Memory B cell (primary cell): ENCODE data around the gene DOK1.

Experiments
- ATAC-seq: fragments of 150-1000 bp; cut with Tn5 transposase; 2 replicates; pipeline ENCODE4 v1.10.0; 2021; ENCODE audit warnings: low read depth, mild to moderate bottlenecking, moderate library complexity
- DNase-seq, 2 donors: peaks; one replicate each; pipeline ENCODE4 v3.0.0; 2022; ENCODE audit warnings: low spot score in 2 of 2
- H3K27ac Mint-ChIP-seq: one replicate; pipeline ENCODE4 v1.8.0; 2022; ENCODE audit warnings: mild to moderate bottlenecking, moderate library complexity, mixed read lengths
- H3K27me3 Mint-ChIP-seq: one replicate; pipeline ENCODE4 v1.8.0; 2022; ENCODE audit warnings: mixed read lengths
- H3K36me3 Mint-ChIP-seq: one replicate; pipeline ENCODE4 v1.8.0; 2022; ENCODE audit warnings: mild to moderate bottlenecking, mixed read lengths
- H3K4me1 Mint-ChIP-seq: one replicate; pipeline ENCODE4 v1.8.0; 2022; ENCODE audit warnings: mixed read lengths
- H3K4me3 Mint-ChIP-seq: one replicate; pipeline ENCODE4 v1.8.0; 2022; ENCODE audit warnings: mild to moderate bottlenecking, moderate library complexity, mixed read lengths
- H3K9me3 Mint-ChIP-seq: one replicate; pipeline ENCODE4 v1.8.0; 2022; ENCODE audit warnings: mixed read lengths

Gene DOK1

GRCh38 chr2:74548900-74549826 is 5.4 kb upstream of the DOK1 start:
- peaks cover 30% of the 10 kb centered on the region for H3K4me1 Mint-ChIP-seq
- DNase-seq: no peak
- H3K4me3 Mint-ChIP-seq: peak overlapping the region; percentile 78
- peak; percentile 29 for ATAC-seq
- H3K36me3 Mint-ChIP-seq: peaks cover 2% of the 10 kb centered on the region
- H3K9me3 Mint-ChIP-seq: no peaks in the 10 kb centered on the region
- peak overlapping the region; percentile 5 for H3K27ac Mint-ChIP-seq
- peaks cover 15% of the 10 kb centered on the region for H3K27me3 Mint-ChIP-seq

DNA sequence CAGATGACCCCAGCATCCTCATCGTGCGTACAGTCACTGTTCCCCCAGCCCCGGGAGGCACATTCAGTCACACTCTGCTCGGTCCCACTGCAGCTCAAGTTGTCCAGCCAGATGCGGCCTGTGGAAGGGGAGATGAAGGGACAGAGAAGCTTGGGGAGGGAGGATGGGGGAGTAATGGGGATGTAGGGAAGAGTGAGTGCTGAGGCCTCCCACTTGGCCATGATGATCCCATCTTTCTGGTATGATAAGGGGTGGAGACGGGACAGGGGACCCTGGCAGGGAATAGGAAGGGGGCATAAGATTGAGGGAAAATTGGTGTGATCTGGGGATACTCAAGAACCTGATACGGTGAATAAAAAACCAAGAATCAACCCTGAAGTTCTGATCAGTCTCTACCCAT is 4.3 kb upstream of the DOK1 start:
- no peak for ATAC-seq
- H3K4me1 Mint-ChIP-seq: peaks cover 30% of the 10 kb centered on the region
- DNase-seq: no peak
- H3K27ac Mint-ChIP-seq: no peak overlapping the region
- peak overlapping the region; percentile 27 for H3K4me3 Mint-ChIP-seq
- H3K36me3 Mint-ChIP-seq: peaks cover 2% of the 10 kb centered on the region
- no peaks in the 10 kb centered on the region for H3K9me3 Mint-ChIP-seq
- H3K27me3 Mint-ChIP-seq: peaks cover 15% of the 10 kb centered on the region

DNA sequence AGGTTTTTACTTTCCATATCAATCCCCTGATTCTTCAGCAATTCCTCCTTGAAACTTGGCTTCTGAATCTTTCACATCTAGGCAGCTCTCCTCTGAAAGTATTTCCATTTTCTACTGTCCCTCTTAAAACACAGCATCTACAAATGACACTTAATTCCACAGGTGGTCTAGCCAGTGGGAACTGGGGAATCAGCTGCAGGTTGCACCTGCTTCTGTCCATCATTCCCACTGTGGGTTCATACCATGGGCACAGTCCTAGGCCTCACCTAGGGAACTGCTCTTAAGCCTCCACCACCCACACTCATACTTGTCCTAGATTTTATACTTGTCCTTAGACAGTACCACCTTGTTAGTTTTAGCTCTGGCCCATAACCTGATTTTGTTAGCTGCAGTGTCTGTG is 3.0 kb upstream of the DOK1 start:
- peaks cover 15% of the 10 kb centered on the region for H3K27me3 Mint-ChIP-seq
- ATAC-seq (no peak), DNase-seq (no peak)
- no peaks in the 10 kb centered on the region for H3K9me3 Mint-ChIP-seq
- H3K4me1 Mint-ChIP-seq: peaks cover 33% of the 10 kb centered on the region
- H3K27ac Mint-ChIP-seq: peak overlapping the region; percentile 12
- no peaks in the 10 kb centered on the region for H3K36me3 Mint-ChIP-seq
- H3K4me3 Mint-ChIP-seq: no peak overlapping the region

DNA sequence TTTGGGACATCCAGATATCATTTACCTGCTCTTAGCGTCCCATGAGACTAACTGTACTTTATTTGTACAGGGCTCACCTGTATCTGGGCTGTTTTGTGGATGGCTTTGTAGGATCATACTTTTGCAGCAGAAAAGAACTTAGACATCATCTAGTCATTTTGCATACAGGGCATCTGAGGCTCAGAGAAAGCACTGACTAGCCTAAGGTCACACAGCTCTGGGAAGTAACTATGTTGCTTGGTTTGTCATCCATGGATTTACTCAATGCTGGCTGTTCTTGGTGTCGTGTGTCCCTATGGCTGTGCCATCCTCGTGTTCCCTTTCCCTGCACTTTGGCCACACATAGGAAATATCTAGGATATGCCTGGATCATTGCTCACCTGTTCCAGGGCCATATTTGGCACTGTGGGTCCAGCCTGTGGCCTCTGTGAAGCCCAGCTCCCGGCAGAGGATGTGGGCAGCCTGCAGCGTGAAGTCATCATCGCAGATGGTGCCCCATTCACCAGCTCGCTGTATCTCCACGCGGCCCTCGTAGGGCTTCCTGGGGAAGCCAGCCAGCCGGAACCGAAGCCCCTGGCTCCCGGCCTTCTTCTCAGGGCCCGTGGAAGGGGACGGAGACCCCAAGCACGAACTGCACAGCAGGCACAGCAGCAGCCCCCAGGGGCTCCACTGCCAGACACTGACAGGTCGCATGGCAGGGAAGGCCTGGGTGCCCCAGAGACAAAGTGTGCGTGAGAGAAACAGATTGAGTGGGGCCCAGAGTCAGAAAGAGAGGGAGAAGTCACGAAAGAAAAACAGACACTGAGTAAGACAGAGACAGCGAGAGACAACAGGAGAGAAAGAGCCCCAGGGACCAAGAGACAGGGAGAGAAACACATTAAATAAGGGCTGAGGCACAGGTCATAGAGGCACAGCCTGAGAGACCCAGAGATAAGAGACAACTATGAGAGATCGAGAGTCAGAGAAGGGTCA is 2.3 kb upstream of the DOK1 start:
- Mint-ChIP-seq H3K27me3 (peaks cover 13% of the 10 kb centered on the region), H3K4me1 (peaks cover 36% of the 10 kb centered on the region), H3K36me3 (peaks cover 3% of the 10 kb centered on the region), H3K27ac (peak overlapping the region; percentile 33), H3K9me3 (no peaks in the 10 kb centered on the region), H3K4me3 (peak overlapping the region; percentile 48)
- DNase-seq (no peak), ATAC-seq (no peak)

DNA sequence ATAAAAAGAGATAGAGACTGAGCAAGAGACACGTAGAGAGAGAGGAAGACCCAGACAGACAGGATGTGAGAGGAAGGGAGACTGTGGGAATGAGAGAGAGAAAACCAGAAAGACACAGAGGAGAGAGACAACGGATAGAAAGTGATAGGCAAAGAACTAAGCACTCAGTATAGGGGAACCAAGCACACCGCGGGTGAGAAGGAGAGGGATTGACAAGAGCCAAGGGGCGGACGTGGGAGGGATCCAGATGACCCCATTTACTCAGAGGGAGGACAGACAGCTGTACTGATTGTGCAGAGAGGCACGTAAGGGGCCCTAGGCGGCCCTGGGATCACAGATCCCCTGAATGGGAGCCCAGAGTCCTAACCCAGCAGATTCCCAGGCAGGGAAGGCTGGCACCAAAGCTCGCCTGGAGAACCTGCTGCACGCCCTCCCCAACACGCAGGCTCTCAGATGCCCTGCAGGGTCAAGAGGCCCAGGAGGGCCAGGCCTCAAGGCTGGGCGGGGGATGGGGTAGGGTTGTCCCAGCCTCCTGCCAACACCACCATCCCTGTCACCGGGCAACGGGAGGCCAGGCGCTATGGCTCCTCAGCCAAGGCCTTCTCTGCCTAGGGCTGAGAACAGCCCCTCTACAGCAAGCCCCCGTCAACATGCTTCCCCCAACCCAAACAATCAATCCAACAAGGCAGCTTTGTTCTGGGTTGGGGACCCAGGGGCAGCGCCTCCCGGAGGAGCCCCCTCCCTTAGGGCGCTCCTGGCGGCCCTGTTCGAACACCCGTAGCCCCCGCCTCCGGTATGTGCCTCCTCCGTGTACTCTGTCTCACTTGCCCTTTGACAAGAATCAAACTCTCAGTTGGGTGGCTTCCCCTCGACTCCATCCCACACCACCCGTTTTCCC is 1.4 kb upstream of the DOK1 start:
- H3K4me1 Mint-ChIP-seq: peaks cover 36% of the 10 kb centered on the region
- peaks cover 3% of the 10 kb centered on the region for H3K36me3 Mint-ChIP-seq
- peak overlapping the region; percentile 74 for H3K27ac Mint-ChIP-seq
- peaks cover 11% of the 10 kb centered on the region for H3K27me3 Mint-ChIP-seq
- H3K9me3 Mint-ChIP-seq: no peaks in the 10 kb centered on the region
- H3K4me3 Mint-ChIP-seq: peak overlapping the region; percentile 75
- DNase-seq: no peak
- ATAC-seq: no peak

- peak overlapping the region; percentile 92 for H3K4me3 Mint-ChIP-seq
- peaks cover 3% of the 10 kb centered on the region for H3K36me3 Mint-ChIP-seq
- peak overlapping the region; percentile 74 for H3K27ac Mint-ChIP-seq
- DNase-seq (peak in 1 of 2 donors; percentile 46), ATAC-seq (peak; percentile 49)
- no peaks in the 10 kb centered on the region for H3K9me3 Mint-ChIP-seq
- peaks cover 5% of the 10 kb centered on the region for H3K27me3 Mint-ChIP-seq
- peaks cover 27% of the 10 kb centered on the region for H3K4me1 Mint-ChIP-seq
Measured at GRCh38 chr2:74554820-74555531, 456 bp downstream of the DOK1 start.

GRCh38 chr2:74555610-74556103 is 1.1 kb downstream of the DOK1 start:
- H3K27ac Mint-ChIP-seq: peak overlapping the region; percentile 74
- DNase-seq (no peak), ATAC-seq (no peak)
- H3K4me1 Mint-ChIP-seq: peaks cover 29% of the 10 kb centered on the region
- H3K36me3 Mint-ChIP-seq: peaks cover 3% of the 10 kb centered on the region
- H3K9me3 Mint-ChIP-seq: no peaks in the 10 kb centered on the region
- H3K4me3 Mint-ChIP-seq: peak overlapping the region; percentile 92
- H3K27me3 Mint-ChIP-seq: peaks cover 3% of the 10 kb centered on the region

- Mint-ChIP-seq H3K4me1 (peaks cover 29% of the 10 kb centered on the region), H3K27me3 (peaks cover 3% of the 10 kb centered on the region), H3K27ac (no peak overlapping the region), H3K9me3 (no peaks in the 10 kb centered on the region), H3K4me3 (peak overlapping the region; percentile 92), H3K36me3 (peaks cover 3% of the 10 kb centered on the region)
- DNase-seq (no peak), ATAC-seq (no peak)
Measured at GRCh38 chr2:74556159-74556558, 1.6 kb downstream of the DOK1 start.

- Mint-ChIP-seq H3K27me3 (no peaks in the 10 kb centered on the region), H3K36me3 (peaks cover 3% of the 10 kb centered on the region), H3K4me1 (peaks cover 23% of the 10 kb centered on the region), H3K9me3 (no peaks in the 10 kb centered on the region), H3K4me3 (no peak overlapping the region), H3K27ac (peak overlapping the region; percentile 70)
- ATAC-seq (no peak), DNase-seq (no peak)
Measured at GRCh38 chr2:74556831-74557370, 2.4 kb downstream of the DOK1 start.

DNA sequence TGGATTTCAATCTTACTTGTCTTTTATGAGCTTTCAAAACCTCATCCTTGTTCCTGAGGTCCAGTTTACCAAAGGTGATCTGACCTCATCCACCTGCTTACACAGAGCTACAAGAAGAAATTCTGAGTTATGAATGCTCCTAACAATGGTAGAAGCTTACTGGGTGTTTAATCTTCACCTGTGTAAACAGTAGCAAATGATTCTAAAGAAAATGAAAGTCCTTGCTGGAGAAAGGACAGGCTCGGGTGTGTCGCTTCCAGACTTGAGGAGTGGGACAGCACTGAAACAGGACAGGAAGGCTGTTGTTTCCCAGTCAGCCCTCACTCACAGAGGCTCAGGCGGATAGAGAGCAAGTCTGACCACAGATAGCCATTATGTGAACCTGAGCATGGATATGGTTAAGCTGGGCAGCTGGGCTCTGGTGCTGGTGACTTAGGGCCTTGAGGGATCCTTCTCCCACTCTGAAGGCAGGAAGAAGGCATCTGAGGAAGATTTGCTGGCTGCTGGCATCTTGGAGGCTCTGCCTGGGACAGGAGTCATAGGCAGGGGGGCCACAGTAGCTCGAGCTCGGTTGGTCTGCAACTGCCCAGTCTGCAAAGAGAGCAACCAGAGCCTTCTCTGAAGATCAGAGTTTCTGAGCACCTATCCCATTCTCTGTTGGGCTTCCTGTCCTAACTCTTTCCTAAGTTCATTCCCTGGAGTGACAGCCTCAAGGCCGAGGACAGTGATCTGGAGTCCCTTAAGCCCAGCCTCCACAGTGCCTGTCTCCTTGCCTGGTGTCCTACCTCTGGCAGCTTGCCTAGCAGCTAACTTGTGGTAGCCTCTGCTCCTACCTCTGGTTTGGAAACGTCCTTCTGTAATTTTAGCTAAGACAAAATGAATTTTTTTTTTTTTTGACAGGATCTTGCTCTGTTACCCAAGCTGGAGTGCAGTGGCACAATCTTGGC is 4.0 kb downstream of the DOK1 start:
- Mint-ChIP-seq H3K4me3 (no peak overlapping the region), H3K36me3 (peaks cover 3% of the 10 kb centered on the region), H3K27me3 (no peaks in the 10 kb centered on the region), H3K9me3 (no peaks in the 10 kb centered on the region), H3K27ac (no peak overlapping the region), H3K4me1 (peaks cover 11% of the 10 kb centered on the region)
- DNase-seq: no peak
- no peak for ATAC-seq

- Mint-ChIP-seq H3K27me3 (no peaks in the 10 kb centered on the region), H3K4me3 (no peak overlapping the region), H3K36me3 (peaks cover 3% of the 10 kb centered on the region), H3K27ac (peak overlapping the region; percentile 50), H3K9me3 (no peaks in the 10 kb centered on the region), H3K4me1 (peaks cover 9% of the 10 kb centered on the region)
- DNase-seq: no peak
- ATAC-seq: no peak
Measured at GRCh38 chr2:74559912-74560311, 5.4 kb downstream of the DOK1 start.

- peak overlapping the region; percentile 50 for H3K27ac Mint-ChIP-seq
- H3K27me3 Mint-ChIP-seq: no peaks in the 10 kb centered on the region
- DNase-seq (no peak), ATAC-seq (no peak)
- H3K9me3 Mint-ChIP-seq: no peaks in the 10 kb centered on the region
- peaks cover 3% of the 10 kb centered on the region for H3K36me3 Mint-ChIP-seq
- H3K4me1 Mint-ChIP-seq: peaks cover 9% of the 10 kb centered on the region
- no peak overlapping the region for H3K4me3 Mint-ChIP-seq
Measured at GRCh38 chr2:74560591-74560990, 6.1 kb downstream of the DOK1 start.
